Fibroblast of pulmonary artery (primary cell): ENCODE measurements around the gene TRIM44.

ENCODE experiments used
- DNase-seq: peaks from one replicate; pipeline ENCODE4 v3.0.0-alpha.2; 2010; ENCODE audit warnings: low read depth
- H3K4me3 ChIP-seq: replicated peaks from 2 replicates; pipeline ENCODE4 v1.5.1; 2011; ENCODE audit warnings: low read depth, mild to moderate bottlenecking, control low read depth, low read length, moderate library complexity
- CTCF ChIP-seq: IDR thresholded peaks from 2 replicates; pipeline ENCODE4 v1.5.1; 2011; ENCODE audit warnings: mild to moderate bottlenecking, control low read depth, low read length, inconsistent platforms; ENCODE audit errors: missing control alignments

TRIM44 gene

GRCh38 chr11:35820614-35821013 is 158.0 kb downstream of the TRIM44 start:
- no peak for DNase-seq
- no peak for TF ChIP-seq CTCF
- H3K4me3 ChIP-seq, result no peak overlapping the region

- no peak for TF ChIP-seq CTCF
- H3K4me3 ChIP-seq, result no peak overlapping the region
- peak; percentile 15 for DNase-seq
These were observed 160.4 kb downstream of the TRIM44 start for GRCh38 chr11:35822815-35823495.

- DNase-seq, result no peak
- no peak for TF ChIP-seq CTCF
- H3K4me3 ChIP-seq, result no peak overlapping the region
These were observed 161.2 kb downstream of the TRIM44 start for GRCh38 chr11:35823742-35824298.

- H3K4me3 ChIP-seq, result no peak overlapping the region
- no peak for DNase-seq
- TF ChIP-seq CTCF, result no peak
These were observed 162.8 kb downstream of the TRIM44 start for GRCh38 chr11:35825386-35825785.

GRCh38 chr11:35826006-35826405 is 163.4 kb downstream of the TRIM44 start:
- no peak for DNase-seq
- H3K4me3 ChIP-seq, result no peak overlapping the region
- no peak for TF ChIP-seq CTCF

- no peak for TF ChIP-seq CTCF
- H3K4me3 ChIP-seq, result no peak overlapping the region
- DNase-seq, result no peak
These were observed 164.4 kb downstream of the TRIM44 start for GRCh38 chr11:35826949-35827348.

GRCh38 chr11:35836205-35836604 is 173.6 kb downstream of the TRIM44 start:
- TF ChIP-seq CTCF, result no peak
- no peak for DNase-seq
- no peak overlapping the region for H3K4me3 ChIP-seq
